Erythroblast (primary cell): ENCODE measurements around the gene KRI1.

Experiments
- DNase-seq, 2 experiments: peaks; one replicate each; lab custom pipeline; 2025; lab: John Stamatoyannopoulos, UW
- GATA1 ChIP-seq: IDR thresholded peaks from 2 replicates; pipeline ENCODE4 v1.6.1; 2011; ENCODE audit warnings: low read depth, mild to moderate bottlenecking, control low read depth, low read length, moderate library complexity
- POLR2A ChIP-seq: IDR thresholded peaks from 2 replicates; pipeline ENCODE4 v1.6.1; 2011; ENCODE audit warnings: mild to moderate bottlenecking, low read length

Gene KRI1

DNA sequence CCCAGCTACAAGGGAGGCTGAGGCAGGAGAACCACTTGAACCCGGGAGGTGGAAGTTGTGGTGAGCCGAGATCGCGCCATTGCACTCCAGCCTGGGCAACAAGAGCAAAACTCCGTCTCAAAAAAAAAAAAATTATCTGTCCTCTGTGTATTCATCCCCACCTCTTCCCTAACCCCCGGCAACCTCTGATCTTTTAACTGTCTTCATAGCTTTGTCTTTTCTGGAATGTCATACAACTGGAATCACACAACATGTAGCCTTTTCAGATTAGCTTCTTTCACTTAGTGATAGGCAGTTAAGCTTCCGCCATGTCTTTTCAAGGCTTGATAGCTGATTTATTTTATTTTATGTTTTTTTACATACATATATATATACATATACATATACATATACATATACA lies 40.2 kb downstream of the KRI1 start:
- TF ChIP-seq POLR2A, result no peak
- TF ChIP-seq GATA1, result no peak
- no peak for DNase-seq

GRCh38 chr19:10523135-10523636 lies 42.6 kb downstream of the KRI1 start:
- no peak for DNase-seq
- TF ChIP-seq POLR2A (no peak), GATA1 (no peak)

- TF ChIP-seq GATA1 (no peak), POLR2A (no peak)
- DNase-seq, result no peak
Observed at GRCh38 chr19:10521461-10522171, 44.2 kb downstream of the KRI1 start.

- no peak for DNase-seq
Observed at GRCh38 chr19:10520652-10521318, 45.0 kb downstream of the KRI1 start.

GRCh38 chr19:10519421-10519820 lies 46.4 kb downstream of the KRI1 start:
- TF ChIP-seq GATA1, result no peak
- TF ChIP-seq POLR2A, result no peak
- DNase-seq, result no peak

More at GRCh38 chr19:10520652-10521318, 45.0 kb downstream of the KRI1 start:
- no peak for TF ChIP-seq GATA1
- no peak for TF ChIP-seq POLR2A

GRCh38 chr19:10518444-10519361 lies 47.1 kb downstream of the KRI1 start:
- TF ChIP-seq POLR2A (no peak), GATA1 (no peak)
- DNase-seq, result no peak

GRCh38 chr19:10517760-10518443 lies 47.9 kb downstream of the KRI1 start:
- DNase-seq, result no peak
- no peak for TF ChIP-seq POLR2A
- no peak for TF ChIP-seq GATA1

GRCh38 chr19:10517361-10517759 lies 48.5 kb downstream of the KRI1 start, which contains the start of gene S1PR5:
Gene S1PR5, minus strand, starts transcription at chr19:10517447. Its CDS starts 2,436 bp downstream, at chr19:10515011.
- TF ChIP-seq GATA1, result no peak
- TF ChIP-seq POLR2A, result no peak
- no peak for DNase-seq

- no peak for DNase-seq
- TF ChIP-seq POLR2A (no peak), GATA1 (no peak)
Observed at GRCh38 chr19:10516671-10517286, 49.0 kb downstream of the KRI1 start.

GRCh38 chr19:10516064-10516385 lies 49.8 kb downstream of the KRI1 start:
- no peak for TF ChIP-seq POLR2A
- TF ChIP-seq GATA1, result no peak
- DNase-seq, result no peak

- peak; percentile 39 to 56 for DNase-seq
Observed at GRCh38 chr19:10514211-10515145, 51.3 kb downstream of the KRI1 start.

GRCh38 chr19:10513223-10513622 lies 52.6 kb downstream of the KRI1 start:
- no peak for DNase-seq
- no peak for TF ChIP-seq POLR2A

More at GRCh38 chr19:10514211-10515145, 51.3 kb downstream of the KRI1 start:
- TF ChIP-seq GATA1 (no peak), POLR2A (no peak)
